Colonic mucosa (tissue), 4 donors: ENCODE measurements around the gene ANK2. TPM values are rescaled to one million over a fixed set of nuclear protein-coding genes. Genes with fewer than 3 reads are reported as not detected.
"Not testable (repeated sequence)": the region's sequence is repeated elsewhere in the genome, so short reads cannot be mapped to it uniquely, and the experiment has no call there.

ENCODE experiments used
- DNase-seq: peaks from one replicate; pipeline ENCODE4 v3.0.0-alpha.2; 2020
- H3K27ac ChIP-seq: fragments of 200-600 bp; one replicate; pipeline ENCODE4 v1.8.0; 2021
- H3K27me3 ChIP-seq: fragments of 200-600 bp; one replicate; pipeline ENCODE4 v1.8.0; 2021
- H3K36me3 ChIP-seq: fragments of 200-600 bp; one replicate; pipeline ENCODE4 v1.8.0; 2021
- H3K4me1 ChIP-seq: fragments of 200-600 bp; one replicate; pipeline ENCODE4 v1.8.0; 2021; ENCODE audit warnings: mild to moderate bottlenecking
- H3K4me3 ChIP-seq: fragments of 200-600 bp; one replicate; pipeline ENCODE4 v1.8.0; 2021
- H3K9ac ChIP-seq, 2 donors: one replicate each; pipeline ENCODE4 v1.7.0; 2013; ENCODE audit warnings: control low read depth in 2 of 2, low read depth in 2 of 2, low read length in 2 of 2
- H3K9me3 ChIP-seq: fragments of 200-600 bp; one replicate; pipeline ENCODE4 v1.8.0; 2021
- CTCF ChIP-seq: fragments of 200-600 bp; IDR thresholded peaks from one replicate; pipeline ENCODE4 v1.8.0; 2022; ENCODE audit warnings: antibody characterized with exemption, mild to moderate bottlenecking
- intact Hi-C: fragments of 100-400 bp; cut with DNase I; formaldehyde crosslinking; loops from one replicate; pipeline ENCODE4 v1.14.1; 2022
- total RNA-seq, 2 donors: library from RNA; stranded (reverse); fragmentation: NEBNext Ultra II Directional in 1 of 2; extraction: Animal tissue kit (Norgen Biotek cat#: 25700) in 1 of 2; gene quantifications; one replicate each; pipeline ENCODE4 v1.2.1, GENCODE V29; 2021
- donor health status: healthy.
- donor health status: DM: no; HTN: no; CAD: no.
- donor health status: DM: no; HTN: no; CAD: no.

The ANK2 gene
- total RNA-seq, 2 donors from 2014 or later: 4.6 to 20.7 TPM

- Histone ChIP-seq H3K27ac (no peak overlapping the region), H3K9me3 (no peaks in the 10 kb centered on the region), H3K27me3 (no peaks in the 10 kb centered on the region), H3K4me1 (no peaks in the 10 kb centered on the region), H3K4me3 (no peak overlapping the region), H3K36me3 (no peaks in the 10 kb centered on the region), H3K9ac (no peak overlapping the region)
- DNase-seq: no peak
- intact Hi-C loops: no loop called here
- TF ChIP-seq CTCF: no peak
Measured at GRCh38 chr4:113221990-113222389, 172.5 kb downstream of the ANK2 start.

- Histone ChIP-seq H3K9me3 (no peaks in the 10 kb centered on the region), H3K4me1 (no peaks in the 10 kb centered on the region), H3K27ac (no peak overlapping the region), H3K27me3 (no peaks in the 10 kb centered on the region), H3K4me3 (no peak overlapping the region), H3K9ac (no peak overlapping the region), H3K36me3 (no peaks in the 10 kb centered on the region)
- DNase-seq: no peak
- no peak for TF ChIP-seq CTCF
- intact Hi-C loops: no loop called here
Measured at GRCh38 chr4:113222471-113222870, 173.0 kb downstream of the ANK2 start.

GRCh38 chr4:113223001-113223400 is 173.5 kb downstream of the ANK2 start:
- DNase-seq: no peak
- Histone ChIP-seq H3K9ac (no peak overlapping the region), H3K27ac (no peak overlapping the region), H3K36me3 (no peaks in the 10 kb centered on the region), H3K27me3 (no peaks in the 10 kb centered on the region), H3K9me3 (no peaks in the 10 kb centered on the region), H3K4me1 (no peaks in the 10 kb centered on the region), H3K4me3 (no peak overlapping the region)
- intact Hi-C loops: no loop called here
- TF ChIP-seq CTCF: no peak

- H3K27me3 ChIP-seq: no peaks in the 10 kb centered on the region
- H3K9ac ChIP-seq: no peak overlapping the region
- H3K4me1 ChIP-seq: no peaks in the 10 kb centered on the region
- H3K36me3 ChIP-seq: no peaks in the 10 kb centered on the region
- no peak for TF ChIP-seq CTCF
- H3K27ac ChIP-seq: no peak overlapping the region
- no peak overlapping the region for H3K4me3 ChIP-seq
- no peak for DNase-seq
- H3K9me3 ChIP-seq: no peaks in the 10 kb centered on the region
- intact Hi-C loops: no loop called here
Measured at GRCh38 chr4:113232194-113232593, 182.7 kb downstream of the ANK2 start.

DNA sequence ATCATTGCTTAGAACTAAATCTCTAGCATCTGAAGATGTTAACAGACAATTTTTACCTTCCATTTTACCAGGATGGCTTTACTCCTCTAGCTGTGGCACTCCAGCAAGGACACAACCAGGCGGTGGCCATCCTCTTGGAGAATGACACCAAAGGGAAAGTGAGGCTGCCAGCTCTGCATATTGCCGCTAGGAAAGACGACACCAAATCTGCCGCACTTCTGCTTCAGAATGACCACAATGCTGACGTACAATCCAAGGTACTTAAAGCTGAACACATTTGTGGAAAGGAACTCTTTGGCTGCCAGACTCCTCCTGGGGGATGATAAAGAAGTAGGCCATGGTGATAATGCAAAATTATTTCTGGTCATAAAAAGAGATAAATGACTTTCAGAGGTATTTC is 187.5 kb downstream of the ANK2 start:
- H3K9me3 ChIP-seq: no peaks in the 10 kb centered on the region
- no peak for DNase-seq
- H3K4me3 ChIP-seq: no peak overlapping the region
- H3K27me3 ChIP-seq: no peaks in the 10 kb centered on the region
- no peak overlapping the region for H3K27ac ChIP-seq
- no peaks in the 10 kb centered on the region for H3K4me1 ChIP-seq
- no peak for TF ChIP-seq CTCF
- H3K9ac ChIP-seq: no peak overlapping the region
- intact Hi-C loops: no loop called here
- no peaks in the 10 kb centered on the region for H3K36me3 ChIP-seq

- Histone ChIP-seq H3K4me3 (no peak overlapping the region), H3K27ac (no peak overlapping the region), H3K9me3 (no peaks in the 10 kb centered on the region), H3K27me3 (no peaks in the 10 kb centered on the region), H3K9ac (no peak overlapping the region), H3K4me1 (no peaks in the 10 kb centered on the region), H3K36me3 (no peaks in the 10 kb centered on the region)
- TF ChIP-seq CTCF: no peak
- intact Hi-C loops: no loop called here
- no peak for DNase-seq
Measured at GRCh38 chr4:113243312-113243711, 193.9 kb downstream of the ANK2 start.

- H3K27me3 ChIP-seq, H3K9ac ChIP-seq, H3K36me3 ChIP-seq, intact Hi-C loops, H3K9me3 ChIP-seq, DNase-seq, H3K4me1 ChIP-seq, H3K27ac ChIP-seq, H3K4me3 ChIP-seq: not testable (repeated sequence)
Measured at GRCh38 chr4:113244747-113245146, 195.3 kb downstream of the ANK2 start.
